Suppressor macrophage (primary cell): ENCODE data around the gene SRL.
"Not testable (repeated sequence)": the region's sequence is repeated elsewhere in the genome, so short reads cannot be mapped to it uniquely, and the experiment has no call there.

Experiments
- DNase-seq, 4 experiments: peaks; one replicate each; pipeline ENCODE4 v3.0.0-alpha.2; 2020 to 2022

The SRL gene

GRCh38 chr16:4225075-4225474 lies 16.8 kb downstream of the SRL start:
- DNase-seq = no peak

GRCh38 chr16:4220358-4220757 lies 21.5 kb downstream of the SRL start:
- DNase-seq = no peak

GRCh38 chr16:4218202-4218601 lies 23.7 kb downstream of the SRL start:
- no peak for DNase-seq

GRCh38 chr16:4217204-4218131 lies 24.4 kb downstream of the SRL start:
- DNase-seq = no peak

GRCh38 chr16:4216596-4216995 lies 25.3 kb downstream of the SRL start:
- no peak for DNase-seq

GRCh38 chr16:4215106-4215505 lies 26.8 kb downstream of the SRL start:
- DNase-seq = no peak

GRCh38 chr16:4214215-4214621 lies 27.7 kb downstream of the SRL start:
- no peak for DNase-seq

- DNase-seq = peak; percentile 5 to 41 (median 30)
Observed at GRCh38 chr16:4213737-4214136, 28.1 kb downstream of the SRL start.

- DNase-seq = peak; percentile 27 to 74 (median 59)
Observed at GRCh38 chr16:4212934-4213296, 29.0 kb downstream of the SRL start.

GRCh38 chr16:4212211-4212933 lies 29.5 kb downstream of the SRL start:
- DNase-seq = no peak

GRCh38 chr16:4211445-4212210 lies 30.3 kb downstream of the SRL start:
- not testable (repeated sequence) for DNase-seq

- DNase-seq = no peak
Observed at GRCh38 chr16:4209666-4210065, 32.2 kb downstream of the SRL start.

- DNase-seq = no peak
Observed at GRCh38 chr16:4208341-4208751, 33.5 kb downstream of the SRL start.

GRCh38 chr16:4207683-4208340 lies 34.1 kb downstream of the SRL start:
- DNase-seq = no peak

GRCh38 chr16:4207229-4207628 lies 34.7 kb downstream of the SRL start:
- no peak for DNase-seq

GRCh38 chr16:4206680-4207079 lies 35.2 kb downstream of the SRL start:
- no peak for DNase-seq

- no peak for DNase-seq
Observed at GRCh38 chr16:4205971-4206370, 35.9 kb downstream of the SRL start.

- DNase-seq = no peak
Observed at GRCh38 chr16:4204521-4204920, 37.4 kb downstream of the SRL start.

- no peak for DNase-seq
Observed at GRCh38 chr16:4203748-4204147, 38.1 kb downstream of the SRL start.

- DNase-seq = no peak
Observed at GRCh38 chr16:4202615-4203345, 39.1 kb downstream of the SRL start.

GRCh38 chr16:4200781-4201137 lies 41.1 kb downstream of the SRL start:
- no peak for DNase-seq
